ENCODE measurements around the gene FAM114A2.

FAM114A2 gene

DNA sequence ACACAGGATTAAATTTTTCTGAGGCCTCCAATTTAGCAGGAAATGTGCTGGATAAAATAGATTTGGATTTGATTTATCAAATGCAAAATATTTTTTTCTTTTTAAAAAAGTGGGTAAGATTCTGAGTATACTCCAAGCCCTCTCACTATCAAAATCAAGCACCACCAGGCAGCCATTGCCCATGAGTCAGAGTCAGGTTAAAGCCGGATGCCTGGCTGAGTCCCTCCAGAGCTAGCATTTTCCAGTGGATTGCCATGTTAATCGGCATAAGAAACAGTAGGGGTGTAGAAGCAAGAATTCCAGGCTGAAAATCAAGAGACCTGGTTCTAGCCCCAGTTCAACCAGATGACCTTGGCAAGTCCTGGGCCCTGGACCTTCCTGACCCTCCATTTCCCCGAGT is 85.3 kb downstream of the FAM114A2 start:
- no peak overlapping the region for H3K27ac ChIP-seq
- TF ChIP-seq, protein P1, sequence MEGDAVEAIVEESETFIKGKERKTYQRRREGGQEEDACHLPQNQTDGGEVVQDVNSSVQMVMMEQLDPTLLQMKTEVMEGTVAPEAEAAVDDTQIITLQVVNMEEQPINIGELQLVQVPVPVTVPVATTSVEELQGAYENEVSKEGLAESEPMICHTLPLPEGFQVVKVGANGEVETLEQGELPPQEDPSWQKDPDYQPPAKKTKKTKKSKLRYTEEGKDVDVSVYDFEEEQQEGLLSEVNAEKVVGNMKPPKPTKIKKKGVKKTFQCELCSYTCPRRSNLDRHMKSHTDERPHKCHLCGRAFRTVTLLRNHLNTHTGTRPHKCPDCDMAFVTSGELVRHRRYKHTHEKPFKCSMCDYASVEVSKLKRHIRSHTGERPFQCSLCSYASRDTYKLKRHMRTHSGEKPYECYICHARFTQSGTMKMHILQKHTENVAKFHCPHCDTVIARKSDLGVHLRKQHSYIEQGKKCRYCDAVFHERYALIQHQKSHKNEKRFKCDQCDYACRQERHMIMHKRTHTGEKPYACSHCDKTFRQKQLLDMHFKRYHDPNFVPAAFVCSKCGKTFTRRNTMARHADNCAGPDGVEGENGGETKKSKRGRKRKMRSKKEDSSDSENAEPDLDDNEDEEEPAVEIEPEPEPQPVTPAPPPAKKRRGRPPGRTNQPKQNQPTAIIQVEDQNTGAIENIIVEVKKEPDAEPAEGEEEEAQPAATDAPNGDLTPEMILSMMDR (conservative IDR thresholded peaks at IDR 0.05), result no peak
- no peak for TF ChIP-seq ZFX (IDR thresholded peaks at IDR 0.05)

DNA sequence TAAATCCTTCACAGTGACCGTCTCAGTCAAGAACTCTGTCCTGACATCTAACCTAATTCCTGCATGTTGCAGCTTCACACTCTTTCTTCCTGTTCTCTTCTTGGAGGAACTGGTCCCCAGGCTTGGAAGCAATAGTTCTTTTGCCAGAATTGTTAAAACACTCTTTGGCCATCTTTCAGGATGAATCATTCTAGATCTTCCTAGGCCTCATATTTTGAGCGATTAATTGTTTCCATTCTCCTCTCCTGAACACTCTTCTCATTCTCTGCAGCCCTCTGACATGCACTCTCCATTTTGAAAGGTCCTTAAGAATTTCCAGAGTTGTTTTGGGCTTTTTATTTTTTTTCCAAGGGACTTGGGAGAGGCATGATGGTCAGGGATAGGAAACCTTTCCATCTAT is 85.8 kb downstream of the FAM114A2 start:
- no peak for TF ChIP-seq ZFX (IDR thresholded peaks at IDR 0.05)
- TF ChIP-seq, protein P1 (conservative IDR thresholded peaks at IDR 0.05), result no peak
- H3K27ac ChIP-seq, result no peak overlapping the region

DNA sequence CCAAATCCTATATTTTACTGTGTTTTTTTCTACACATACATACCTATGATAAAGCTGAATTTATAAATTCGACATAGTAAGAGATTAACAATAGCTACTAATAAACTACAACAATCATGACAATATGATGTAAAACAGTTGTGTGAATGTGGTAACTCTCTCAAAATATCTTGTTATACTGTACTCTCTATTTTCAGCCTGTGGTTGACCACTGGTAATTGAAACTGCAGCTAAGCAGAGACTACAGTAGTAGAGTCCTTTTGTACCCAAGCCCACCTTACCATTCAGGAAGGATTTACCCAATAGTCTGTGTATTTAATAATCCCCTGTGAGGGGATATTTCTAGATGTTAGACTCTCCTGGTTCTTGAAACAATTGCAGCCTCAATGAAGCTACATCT is 86.7 kb downstream of the FAM114A2 start:
- TF ChIP-seq, protein P1 (conservative IDR thresholded peaks at IDR 0.05), result no peak
- TF ChIP-seq ZFX (IDR thresholded peaks at IDR 0.05), result no peak

DNA sequence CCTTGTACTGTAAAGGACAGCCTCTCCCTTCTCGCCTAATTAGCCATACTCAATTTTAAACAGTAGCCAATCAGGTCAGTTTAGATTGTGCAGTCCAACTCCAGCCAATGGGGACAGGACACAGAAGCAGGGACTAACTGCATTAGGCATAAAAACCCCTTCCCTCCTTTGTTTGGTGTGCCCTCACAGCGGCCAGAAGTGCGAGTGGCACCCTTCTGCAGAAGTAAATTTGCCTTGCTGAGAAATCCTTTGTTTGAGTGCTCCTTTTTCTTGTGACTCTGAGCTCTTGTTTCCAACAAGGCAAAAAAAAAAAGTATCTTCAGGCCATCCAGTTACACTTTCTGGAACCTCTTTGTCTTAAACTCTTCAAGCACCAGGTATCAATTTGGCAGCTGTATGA is 97.4 kb downstream of the FAM114A2 start:
- no peak for TF ChIP-seq ZFX (IDR thresholded peaks at IDR 0.05)
- TF ChIP-seq, protein P1 (conservative IDR thresholded peaks at IDR 0.05), result no peak
- H3K27ac ChIP-seq, result no peak overlapping the region

More for the DNA sequence above, 86.7 kb downstream of the FAM114A2 start:
- H3K27ac ChIP-seq, result no peak overlapping the region

Data from C4-2B (cell line).